Vagina (tissue), 2 donors: ENCODE data around the gene KATNAL1.

Experiments
- POLR2A ChIP-seq, 2 donors: fragments of 450-650 bp; IDR thresholded peaks; one replicate each; pipeline ENCODE4 v1.6.1; 2017; ENCODE audit warnings: antibody characterized with exemption in 2 of 2, mild to moderate bottlenecking in 2 of 2, moderate library complexity in 2 of 2
- POLR2AphosphoS5 ChIP-seq, 2 donors: sonication (generic); formaldehyde crosslinking; IDR thresholded peaks; one replicate each; pipeline ENCODE4 v1.9.0; 2017; ENCODE audit warnings: antibody characterized with exemption in 2 of 2, mild to moderate bottlenecking in 2 of 2, low read depth in 1 of 2; ENCODE audit not compliant: insufficient read depth in 1 of 2
- TF ChIP-seq, protein P1 (sequence below), 3 experiments: fragments of 450-650 bp in 2 of 3; fragments of 200-600 bp in 1 of 3; sonication (generic) in 1 of 3; IDR thresholded peaks; one replicate each; pipeline ENCODE4 v1.5.1; 2017 to 2019; ENCODE audit warnings: antibody characterized with exemption in 3 of 3, mild to moderate bottlenecking in 2 of 3, moderate library complexity in 2 of 3

DNA sequence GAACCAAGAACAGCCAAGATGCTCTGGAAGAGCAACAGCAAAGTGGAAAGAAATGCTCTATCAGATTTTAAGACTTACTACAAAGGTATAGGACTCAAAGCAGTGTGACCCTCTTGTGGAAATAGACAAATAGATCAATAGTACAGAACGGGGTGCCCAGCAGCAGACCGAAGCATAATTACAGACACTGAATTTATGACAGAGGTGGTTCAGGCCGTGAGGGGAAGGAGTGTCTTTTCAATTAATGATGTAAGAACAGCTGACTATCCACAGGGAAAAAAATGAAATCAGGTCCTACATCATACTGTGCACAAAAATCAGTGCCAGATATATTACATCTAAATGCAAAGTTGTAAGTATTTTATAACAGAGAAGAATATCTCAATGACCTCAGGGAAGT is 95.6 kb downstream of the KATNAL1 start:
- TF ChIP-seq, protein P1, sequence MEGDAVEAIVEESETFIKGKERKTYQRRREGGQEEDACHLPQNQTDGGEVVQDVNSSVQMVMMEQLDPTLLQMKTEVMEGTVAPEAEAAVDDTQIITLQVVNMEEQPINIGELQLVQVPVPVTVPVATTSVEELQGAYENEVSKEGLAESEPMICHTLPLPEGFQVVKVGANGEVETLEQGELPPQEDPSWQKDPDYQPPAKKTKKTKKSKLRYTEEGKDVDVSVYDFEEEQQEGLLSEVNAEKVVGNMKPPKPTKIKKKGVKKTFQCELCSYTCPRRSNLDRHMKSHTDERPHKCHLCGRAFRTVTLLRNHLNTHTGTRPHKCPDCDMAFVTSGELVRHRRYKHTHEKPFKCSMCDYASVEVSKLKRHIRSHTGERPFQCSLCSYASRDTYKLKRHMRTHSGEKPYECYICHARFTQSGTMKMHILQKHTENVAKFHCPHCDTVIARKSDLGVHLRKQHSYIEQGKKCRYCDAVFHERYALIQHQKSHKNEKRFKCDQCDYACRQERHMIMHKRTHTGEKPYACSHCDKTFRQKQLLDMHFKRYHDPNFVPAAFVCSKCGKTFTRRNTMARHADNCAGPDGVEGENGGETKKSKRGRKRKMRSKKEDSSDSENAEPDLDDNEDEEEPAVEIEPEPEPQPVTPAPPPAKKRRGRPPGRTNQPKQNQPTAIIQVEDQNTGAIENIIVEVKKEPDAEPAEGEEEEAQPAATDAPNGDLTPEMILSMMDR (IDR thresholded peaks at IDR 0.05), result no peak
- TF ChIP-seq POLR2A (IDR thresholded peaks at IDR 0.05), result no peak
- no peak for TF ChIP-seq POLR2AphosphoS5 (IDR thresholded peaks at IDR 0.05; ENCODE audit: insufficient read depth in 1 of 2, low read depth in 1 of 2)
